WTC11 (cell line): ENCODE results near the gene HOXA9.

Experiments used
- CREB1 ChIP-seq: sonication (generic); formaldehyde crosslinking; IDR thresholded peaks from 2 replicates; pipeline ENCODE4 v1.8.0; 2023; ENCODE audit warnings: mild to moderate bottlenecking, missing genetic modification reagents
- CTCF ChIP-seq: fragments of 200-600 bp; IDR thresholded peaks from 2 replicates; pipeline ENCODE4 v1.8.0; 2022; ENCODE audit warnings: antibody characterized with exemption
- E2F5 ChIP-seq: sonication (generic); formaldehyde crosslinking; IDR thresholded peaks from 2 replicates; pipeline ENCODE4 v1.8.1; 2022; ENCODE audit warnings: mild to moderate bottlenecking, moderate library complexity, missing genetic modification reagents
- FOXK1 ChIP-seq: sonication (generic); formaldehyde crosslinking; IDR thresholded peaks from 2 replicates; pipeline ENCODE4 v1.8.0; 2022; ENCODE audit warnings: mild to moderate bottlenecking, moderate library complexity, missing genetic modification reagents
- FOXP4 ChIP-seq: sonication (generic); formaldehyde crosslinking; IDR thresholded peaks from 2 replicates; pipeline ENCODE4 v1.8.0; 2022; ENCODE audit warnings: mild to moderate bottlenecking, missing genetic modification reagents
- JUN ChIP-seq: sonication (generic); formaldehyde crosslinking; IDR thresholded peaks from 2 replicates; pipeline ENCODE4 v1.8.0; 2023; ENCODE audit warnings: mild to moderate bottlenecking, missing genetic modification reagents
- MAX ChIP-seq: sonication (generic); formaldehyde crosslinking; IDR thresholded peaks from 2 replicates; pipeline ENCODE4 v1.8.0; 2022; ENCODE audit warnings: mild to moderate bottlenecking, missing genetic modification reagents
- PRDM15 ChIP-seq: sonication (generic); formaldehyde crosslinking; IDR thresholded peaks from 2 replicates; pipeline ENCODE4 v1.8.0; 2022; ENCODE audit warnings: missing genetic modification reagents
- SMAD3 ChIP-seq: sonication (generic); formaldehyde crosslinking; IDR thresholded peaks from 2 replicates; pipeline ENCODE4 v1.8.0; 2022; ENCODE audit warnings: missing genetic modification reagents, mild to moderate bottlenecking, borderline replicate concordance
- SMAD4 ChIP-seq: sonication (generic); formaldehyde crosslinking; IDR thresholded peaks from 2 replicates; pipeline ENCODE4 v1.8.0; 2022; ENCODE audit warnings: mild to moderate bottlenecking, missing genetic modification reagents
- TEAD4 ChIP-seq: sonication (generic); formaldehyde crosslinking; IDR thresholded peaks from 2 replicates; pipeline ENCODE4 v1.8.0; 2022; ENCODE audit warnings: mild to moderate bottlenecking, missing genetic modification reagents
- USF1 ChIP-seq: sonication (generic); formaldehyde crosslinking; IDR thresholded peaks from 2 replicates; pipeline ENCODE4 v1.8.0; 2022; ENCODE audit warnings: mild to moderate bottlenecking, missing genetic modification reagents

GRCh38 chr7:27156508-27156898, 8.8 kb downstream of the HOXA9 start, which contains the start of gene HOXA7:
- TF ChIP-seq USF1 = peak; percentile 97
- no peak for TF ChIP-seq SMAD3
- TF ChIP-seq MAX = no peak
- no peak for TF ChIP-seq FOXK1 (CRISPR knock-in tag)
- TF ChIP-seq CREB1 (CRISPR knock-in tag) = no peak
- TF ChIP-seq FOXP4 (CRISPR knock-in tag) = no peak
- no peak for TF ChIP-seq CTCF
- TF ChIP-seq SMAD4 (CRISPR knock-in tag) = no peak
- no peak for TF ChIP-seq E2F5 (CRISPR knock-in tag)
- no peak for TF ChIP-seq JUN (CRISPR knock-in tag)
- no peak for TF ChIP-seq TEAD4
- TF ChIP-seq PRDM15 (CRISPR knock-in tag) = no peak
